H9 (cell line): ENCODE measurements around the gene ZFP69. TPM values are rescaled to one million over a fixed set of nuclear protein-coding genes. Genes with fewer than 3 reads are reported as not detected.

ENCODE experiments used
- DNase-seq: peaks from one replicate; pipeline ENCODE4 v3.0.0-alpha.2; 2017
- H2AFZ ChIP-seq: one replicate; pipeline ENCODE4 v1.6.1; 2013; ENCODE audit warnings: mild to moderate bottlenecking, low read length, control low read depth, moderate library complexity
- H2AK5ac ChIP-seq: 2 replicates; pipeline ENCODE4 v1.6.1; 2013; ENCODE audit warnings: low read length, control low read depth, mixed read lengths; ENCODE audit not compliant: insufficient read length
- H2BK120ac ChIP-seq: one replicate; pipeline ENCODE4 v1.6.1; 2013; ENCODE audit warnings: low read depth, mild to moderate bottlenecking, low read length, control low read depth, inconsistent platforms; ENCODE audit not compliant: poor library complexity, severe bottlenecking
- H2BK12ac ChIP-seq: 2 replicates; pipeline ENCODE4 v1.6.1; 2013; ENCODE audit warnings: low read length, control low read depth, mixed read lengths, low read depth; ENCODE audit not compliant: insufficient read length
- H2BK15ac ChIP-seq: 2 replicates; pipeline ENCODE4 v1.6.1; 2013; ENCODE audit warnings: low read depth, low read length, control low read depth
- H2BK20ac ChIP-seq: one replicate; pipeline ENCODE4 v1.6.1; 2013; ENCODE audit warnings: low read depth, mild to moderate bottlenecking, low read length, control low read depth, inconsistent platforms; ENCODE audit not compliant: poor library complexity, severe bottlenecking
- H2BK5ac ChIP-seq: 2 replicates; pipeline ENCODE4 v1.6.1; 2013; ENCODE audit warnings: low read length, control low read depth, mixed read lengths; ENCODE audit not compliant: insufficient read length
- H3K14ac ChIP-seq: 2 replicates; pipeline ENCODE4 v1.6.1; 2013; ENCODE audit warnings: low read length, control low read depth; ENCODE audit not compliant: insufficient read depth
- H3K18ac ChIP-seq: 2 replicates; pipeline ENCODE4 v1.6.1; 2013; ENCODE audit warnings: low read depth, mild to moderate bottlenecking, mixed read lengths, low read length, control low read depth; ENCODE audit not compliant: insufficient read length
- H3K23ac ChIP-seq: 2 replicates; pipeline ENCODE4 v1.6.1; 2013; ENCODE audit warnings: low read length, control low read depth, mixed read lengths, low read depth; ENCODE audit not compliant: insufficient read length
- H3K23me2 ChIP-seq: 2 replicates; pipeline ENCODE4 v1.6.1; 2013; ENCODE audit warnings: low read depth, mild to moderate bottlenecking, mixed read lengths, low read length, control low read depth; ENCODE audit not compliant: insufficient read length, poor library complexity, severe bottlenecking
- H3K27ac ChIP-seq: 2 replicates; pipeline ENCODE4 v1.5.1; 2013; ENCODE audit warnings: low read length, control low read depth, mixed read lengths, low read depth; ENCODE audit not compliant: insufficient read length
- H3K27me3 ChIP-seq: 2 replicates; pipeline ENCODE4 v1.6.1; 2013; ENCODE audit warnings: low read length, control low read depth, inconsistent platforms; ENCODE audit not compliant: insufficient read depth
- H3K4ac ChIP-seq: 2 replicates; pipeline ENCODE4 v1.6.1; 2013; ENCODE audit warnings: low read depth, mild to moderate bottlenecking, control low read depth, inconsistent platforms, low read length, moderate library complexity
- H3K4me1 ChIP-seq: 2 replicates; pipeline ENCODE4 v1.6.1; 2013; ENCODE audit warnings: low read length, control low read depth, inconsistent platforms; ENCODE audit not compliant: insufficient read depth
- H3K4me2 ChIP-seq: 2 replicates; pipeline ENCODE4 v1.6.1; 2013; ENCODE audit warnings: low read length, control low read depth, mixed read lengths; ENCODE audit not compliant: insufficient read length, insufficient read depth
- H3K56ac ChIP-seq: 2 replicates; pipeline ENCODE4 v1.6.1; 2013; ENCODE audit warnings: low read depth, mild to moderate bottlenecking, mixed read lengths, low read length, control low read depth; ENCODE audit not compliant: insufficient read length
- H3K79me1 ChIP-seq: 2 replicates; pipeline ENCODE4 v1.6.1; 2013; ENCODE audit warnings: low read depth, mild to moderate bottlenecking, moderate library complexity, low read length, control low read depth, inconsistent platforms; ENCODE audit not compliant: insufficient read depth, poor library complexity, severe bottlenecking
- H3K79me2 ChIP-seq: 2 replicates; pipeline ENCODE4 v1.6.1; 2013; ENCODE audit warnings: low read length, control low read depth, inconsistent platforms; ENCODE audit not compliant: insufficient read depth
- H3K9ac ChIP-seq: 2 replicates; pipeline ENCODE4 v1.6.1; 2013; ENCODE audit warnings: low read length, control low read depth, mixed read lengths; ENCODE audit not compliant: insufficient read length; ENCODE audit errors: extremely low read depth
- H3K9me3 ChIP-seq: one replicate; pipeline ENCODE4 v1.6.1; 2013; ENCODE audit warnings: low read depth, low read length, inconsistent platforms; ENCODE audit not compliant: control insufficient read depth
- H3T11ph ChIP-seq: one replicate; pipeline ENCODE4 v1.6.1; 2013; ENCODE audit warnings: mild to moderate bottlenecking, low read length, control low read depth, inconsistent platforms
- H4K20me1 ChIP-seq: one replicate; pipeline ENCODE4 v1.6.1; 2013; ENCODE audit not compliant: control insufficient read depth, insufficient read length, insufficient read depth
- H4K5ac ChIP-seq: 2 replicates; pipeline ENCODE4 v1.6.1; 2013; ENCODE audit warnings: low read depth, mild to moderate bottlenecking, mixed read lengths, low read length, control low read depth; ENCODE audit not compliant: insufficient read length
- H4K8ac ChIP-seq: replicated peaks from 2 replicates; pipeline ENCODE4 v1.6.1; 2013; ENCODE audit warnings: low read length, control low read depth, mixed read lengths, low read depth; ENCODE audit not compliant: insufficient read length
- H4K91ac ChIP-seq: 2 replicates; pipeline ENCODE4 v1.6.1; 2013; ENCODE audit warnings: low read depth, mild to moderate bottlenecking, moderate library complexity, mixed read lengths, low read length, control low read depth; ENCODE audit not compliant: insufficient read length
- H3K27ac Mint-ChIP-seq, 3 experiments: 2 replicates in 2 of 3; 3 replicates in 1 of 3; pipeline ENCODE4 v1.8.0; 2020 to 2021; ENCODE audit warnings: mixed read lengths in 3 of 3, mild to moderate bottlenecking in 1 of 3, moderate library complexity in 1 of 3
- H3K27me3 Mint-ChIP-seq: 2 replicates; pipeline ENCODE4 v1.8.0; 2021; ENCODE audit warnings: low read depth, mild to moderate bottlenecking, moderate library complexity, mixed read lengths
- H3K36me3 Mint-ChIP-seq, 3 experiments: 2 replicates in 2 of 3; 3 replicates in 1 of 3; pipeline ENCODE4 v1.8.0; 2020 to 2021; ENCODE audit warnings: low read depth in 3 of 3, mixed read lengths in 3 of 3; ENCODE audit not compliant: insufficient read depth in 1 of 3
- H3K4me1 Mint-ChIP-seq, 2 experiments: 2 replicates each; pipeline ENCODE4 v1.8.0; 2020; ENCODE audit warnings: mixed read lengths in 2 of 2
- H3K4me3 Mint-ChIP-seq, 2 experiments: 2 replicates in 1 of 2; 3 replicates in 1 of 2; pipeline ENCODE4 v1.8.0; 2020 to 2021; ENCODE audit warnings: mild to moderate bottlenecking in 2 of 2, mixed read lengths in 2 of 2, moderate library complexity in 1 of 2
- H3K9me3 Mint-ChIP-seq, 2 experiments: 2 replicates in 1 of 2; 3 replicates in 1 of 2; pipeline ENCODE4 v1.8.0; 2020; ENCODE audit warnings: mild to moderate bottlenecking in 2 of 2, mixed read lengths in 2 of 2, moderate library complexity in 1 of 2
- WGBS: extraction: QIAGEN DNeasy Blood & Tissue Kit; methylation state at CpG from one replicate; pipeline ENCODE4 v1.1.7; 2013; ENCODE audit warnings: missing lambda C conversion rate, low lambda C conversion rate, mixed read lengths; ENCODE audit not compliant: insufficient read length; ENCODE audit errors: extremely low coverage; 5-methylcytosine and 5-hydroxymethylcytosine counted together
- total RNA-seq: library from RNA; stranded (reverse); gene quantifications from 2 replicates; pipeline ENCODE4 v1.2.1, GENCODE V29; 2021
- TF ChIP-seq, protein P1 (sequence below): fragments of 200-600 bp; sonication (generic); conservative IDR thresholded peaks from 3 replicates; pipeline ENCODE4 v1.8.0; 2021; ENCODE audit warnings: antibody characterized with exemption, mild to moderate bottlenecking

Gene ZFP69
- total RNA-seq, 1 experiment from 2014 or later = 6.8 TPM

- no peak overlapping the region for H2AFZ ChIP-seq
- H3K27me3 ChIP-seq = no peaks in the 10 kb centered on the region
- H3K56ac ChIP-seq = no peak overlapping the region
- H3K23ac ChIP-seq = no peak overlapping the region
- DNase-seq = no peak
- no peak overlapping the region for H3K4me3 Mint-ChIP-seq
- TF ChIP-seq, protein P1, sequence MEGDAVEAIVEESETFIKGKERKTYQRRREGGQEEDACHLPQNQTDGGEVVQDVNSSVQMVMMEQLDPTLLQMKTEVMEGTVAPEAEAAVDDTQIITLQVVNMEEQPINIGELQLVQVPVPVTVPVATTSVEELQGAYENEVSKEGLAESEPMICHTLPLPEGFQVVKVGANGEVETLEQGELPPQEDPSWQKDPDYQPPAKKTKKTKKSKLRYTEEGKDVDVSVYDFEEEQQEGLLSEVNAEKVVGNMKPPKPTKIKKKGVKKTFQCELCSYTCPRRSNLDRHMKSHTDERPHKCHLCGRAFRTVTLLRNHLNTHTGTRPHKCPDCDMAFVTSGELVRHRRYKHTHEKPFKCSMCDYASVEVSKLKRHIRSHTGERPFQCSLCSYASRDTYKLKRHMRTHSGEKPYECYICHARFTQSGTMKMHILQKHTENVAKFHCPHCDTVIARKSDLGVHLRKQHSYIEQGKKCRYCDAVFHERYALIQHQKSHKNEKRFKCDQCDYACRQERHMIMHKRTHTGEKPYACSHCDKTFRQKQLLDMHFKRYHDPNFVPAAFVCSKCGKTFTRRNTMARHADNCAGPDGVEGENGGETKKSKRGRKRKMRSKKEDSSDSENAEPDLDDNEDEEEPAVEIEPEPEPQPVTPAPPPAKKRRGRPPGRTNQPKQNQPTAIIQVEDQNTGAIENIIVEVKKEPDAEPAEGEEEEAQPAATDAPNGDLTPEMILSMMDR = no peak
- no peak overlapping the region for H2BK120ac ChIP-seq
- H4K20me1 ChIP-seq = no peaks in the 10 kb centered on the region
- H2BK5ac ChIP-seq = no peak overlapping the region
- no peak overlapping the region for H2BK20ac ChIP-seq
- H3K9me3 Mint-ChIP-seq = peaks cover 0 to 2% of the 10 kb centered on the region in 2 experiments; a peak in 2 of 5 replicates
- H2BK12ac ChIP-seq = no peak overlapping the region
- H2AK5ac ChIP-seq = no peak overlapping the region
- no CpG with 5 or more reads among the region's 2 CpGs for WGBS
- H4K8ac ChIP-seq = no peak overlapping the region
- H3K14ac ChIP-seq = no peak overlapping the region
- no peaks in the 10 kb centered on the region for H3K79me2 ChIP-seq
- H4K91ac ChIP-seq = no peak overlapping the region
- no peak overlapping the region for H4K5ac ChIP-seq
- no peak overlapping the region for H3K27ac ChIP-seq
- no peak overlapping the region for H3T11ph ChIP-seq
- no peaks in the 10 kb centered on the region for H3K4me1 ChIP-seq
- H3K79me1 ChIP-seq = no peaks in the 10 kb centered on the region
- no peak overlapping the region for H3K4ac ChIP-seq
- H3K9ac ChIP-seq = no peak overlapping the region
- H3K4me2 ChIP-seq = no peak overlapping the region
- peaks cover 10% of the 10 kb centered on the region for H3K23me2 ChIP-seq
- no peaks in the 10 kb centered on the region for H3K9me3 ChIP-seq
- H3K27me3 Mint-ChIP-seq = no peaks in the 10 kb centered on the region; the same call in 1 of the 2 replicates
- H3K18ac ChIP-seq = no peak overlapping the region
- peaks cover 15 to 18% (median 15%) of the 10 kb centered on the region in 3 experiments; a peak in 5 of 7 replicates for H3K36me3 Mint-ChIP-seq
- H3K27ac Mint-ChIP-seq = no peak overlapping the region
- peaks cover 12 to 18% of the 10 kb centered on the region in 2 experiments for H3K4me1 Mint-ChIP-seq
- H2BK15ac ChIP-seq = no peak overlapping the region
Measured at GRCh38 chr1:40535732-40536131, 58.6 kb downstream of the ZFP69 start.
